GM13977 (cell line): Measurements from ENCODE around the gene SMOC1.
A peak's percentile ranks its signal among the peaks of the same experiment; 100 is the strongest.

Source experiments
- DNase-seq: peaks from one replicate; pipeline ENCODE4 v3.0.0; 2012; ENCODE audit warnings: low spot score
- CTCF ChIP-seq: IDR thresholded peaks from 2 replicates; pipeline ENCODE4 v1.5.1; 2012; ENCODE audit warnings: mild to moderate bottlenecking, control low read depth; ENCODE audit not compliant: insufficient read depth; ENCODE audit errors: extremely low read depth, missing control alignments
- in situ Hi-C: fragments of 300-500 bp; cut with MboI; formaldehyde crosslinking; loops from one replicate; pipeline ENCODE4 v1.12.0; 2022; ENCODE audit warnings: low sequenced_read_pairs, low pct_unique_long_range_greater_than_20kb, mixed read lengths, inconsistent platforms; ENCODE audit not compliant: unreplicated experiment

Gene SMOC1

GRCh38 chr14:69845050-69845581 lies 34.1 kb upstream of the SMOC1 start:
- DNase-seq = peak; percentile 67
- in situ Hi-C loops = no loop called here
- no peak for TF ChIP-seq CTCF

- DNase-seq = no peak
- no peak for TF ChIP-seq CTCF
- in situ Hi-C loops = no loop called here
These were observed 33.4 kb upstream of the SMOC1 start for GRCh38 chr14:69845787-69846186.

DNA sequence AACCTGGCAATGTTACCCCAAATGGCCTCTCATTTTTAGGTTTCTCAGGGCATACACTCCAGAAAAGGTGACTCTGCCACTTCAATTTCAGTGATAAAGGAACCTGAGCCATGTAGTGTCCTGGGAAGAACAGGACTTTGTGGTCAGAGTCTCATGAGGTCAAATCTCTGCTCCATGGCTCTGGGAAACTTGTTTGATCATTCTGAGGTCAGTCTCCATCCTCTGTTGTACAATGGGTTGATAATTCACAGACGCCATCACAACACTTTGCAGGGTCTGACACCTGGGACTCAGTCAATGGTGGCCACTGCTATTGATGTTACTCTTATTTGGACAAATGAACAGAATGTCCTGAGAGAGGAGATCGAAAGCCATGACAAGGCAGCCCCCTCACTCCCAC lies 31.1 kb upstream of the SMOC1 start:
- in situ Hi-C loops = no loop called here
- TF ChIP-seq CTCF = no peak

GRCh38 chr14:69848903-69849391 lies 30.3 kb upstream of the SMOC1 start:
- DNase-seq = no peak
- TF ChIP-seq CTCF = no peak
- in situ Hi-C loops = no loop called here

More for the DNA sequence above, 31.1 kb upstream of the SMOC1 start:
- DNase-seq = no peak

DNA sequence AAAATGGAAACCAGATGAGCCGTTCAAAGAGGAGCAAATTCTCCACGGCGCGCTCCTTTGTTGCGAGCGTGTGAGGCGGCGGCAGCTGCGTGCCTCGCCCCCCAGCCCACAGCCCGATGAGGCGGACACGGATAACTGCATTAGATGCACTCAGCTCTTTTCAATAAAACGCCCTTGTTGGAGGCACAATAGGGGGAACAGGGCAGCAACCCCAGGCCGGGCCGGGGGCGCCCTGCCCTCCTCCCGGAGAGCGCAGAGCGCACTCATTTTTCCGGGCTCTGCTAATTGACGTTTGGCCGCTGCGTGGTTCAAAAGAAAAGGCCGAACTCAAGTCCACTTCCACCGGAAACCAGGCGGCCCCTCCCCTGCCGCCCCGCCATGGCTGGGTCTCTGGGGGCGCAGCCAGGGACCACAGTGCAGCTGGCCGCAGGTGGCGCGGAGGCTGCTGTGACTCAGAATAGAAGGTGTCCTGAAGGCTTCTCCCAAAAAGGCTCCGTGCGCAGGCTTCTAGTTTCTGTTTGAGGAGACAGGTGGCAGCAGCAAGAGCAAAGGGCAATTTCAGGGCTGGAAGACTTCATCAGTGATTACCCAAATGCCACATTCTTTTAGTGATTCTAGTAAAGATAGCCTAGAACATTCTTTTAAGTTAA lies 29.0 kb upstream of the SMOC1 start:
- in situ Hi-C loops = no loop called here
- TF ChIP-seq CTCF = no peak
- peak; percentile 65 for DNase-seq

GRCh38 chr14:69850736-69851112 lies 28.5 kb upstream of the SMOC1 start:
- TF ChIP-seq CTCF = no peak
- in situ Hi-C loops = no loop called here

More at GRCh38 chr14:69850736-69851112, 28.5 kb upstream of the SMOC1 start:
- no peak for DNase-seq
